GM21360 (cell line): ENCODE measurements around the gene RNF141.

Source experiments
- ATAC-seq: cut with Tn5 transposase; IDR thresholded peaks from one replicate; pipeline ENCODE4 v1.9.1; 2021; ENCODE audit warnings: mild to moderate bottlenecking, moderate library complexity; ENCODE audit not compliant: unreplicated experiment

The RNF141 gene

DNA sequence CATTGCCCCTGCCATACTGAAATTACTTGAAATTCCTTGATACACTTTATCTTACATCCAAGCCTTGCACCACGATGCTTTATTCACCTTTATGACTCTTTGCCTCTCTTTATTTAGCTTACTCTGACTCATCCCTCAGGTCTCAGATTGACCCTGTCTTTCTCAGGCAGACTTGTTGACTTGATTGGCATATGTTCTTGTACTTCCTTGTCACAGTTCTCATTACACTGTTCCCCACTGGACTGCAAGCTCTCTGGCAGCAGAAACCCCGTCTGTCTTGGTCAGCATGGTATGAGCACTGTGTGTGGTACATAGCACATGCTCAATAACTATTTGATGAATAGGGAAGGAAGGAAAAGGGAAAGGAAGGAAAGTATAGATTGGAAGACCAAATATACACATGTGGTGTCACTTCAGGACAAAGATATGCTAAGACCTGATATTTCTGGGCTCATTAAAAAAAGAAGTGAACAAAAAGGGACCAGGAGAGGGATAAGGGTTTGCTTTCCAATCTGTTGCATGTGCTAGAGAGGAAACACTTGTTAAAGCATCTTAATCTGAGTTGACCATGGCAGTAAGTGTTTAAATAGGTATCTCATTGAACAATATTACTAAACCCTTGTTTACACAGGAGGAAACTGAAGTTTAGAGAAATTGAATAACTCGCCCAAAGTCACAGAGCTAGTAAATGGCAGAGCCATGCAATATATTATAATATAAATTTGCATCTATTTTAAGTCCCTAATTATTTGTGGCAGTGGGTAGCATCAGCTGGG is 20.2 kb upstream of the RNF141 start:
- no peak for ATAC-seq

DNA sequence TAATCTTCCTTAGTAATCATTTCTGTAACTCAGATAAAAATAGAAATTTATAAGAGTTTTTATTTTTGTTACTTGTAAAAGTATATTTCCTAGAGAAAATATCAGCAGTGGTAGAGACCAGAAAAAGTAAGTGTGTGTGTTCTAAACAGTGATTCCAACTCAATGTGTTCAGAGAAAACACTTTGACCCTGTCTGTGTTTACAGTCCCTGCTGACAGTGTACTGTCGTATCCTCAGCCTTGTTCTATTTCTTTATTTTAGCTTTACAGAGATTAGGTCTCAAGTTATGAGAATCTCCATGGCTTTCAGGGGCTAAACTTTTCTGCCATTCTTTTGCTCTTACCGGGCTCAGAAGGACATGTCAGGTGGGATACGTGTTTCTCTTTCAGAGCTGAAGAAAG is 17.3 kb upstream of the RNF141 start:
- no peak for ATAC-seq

DNA sequence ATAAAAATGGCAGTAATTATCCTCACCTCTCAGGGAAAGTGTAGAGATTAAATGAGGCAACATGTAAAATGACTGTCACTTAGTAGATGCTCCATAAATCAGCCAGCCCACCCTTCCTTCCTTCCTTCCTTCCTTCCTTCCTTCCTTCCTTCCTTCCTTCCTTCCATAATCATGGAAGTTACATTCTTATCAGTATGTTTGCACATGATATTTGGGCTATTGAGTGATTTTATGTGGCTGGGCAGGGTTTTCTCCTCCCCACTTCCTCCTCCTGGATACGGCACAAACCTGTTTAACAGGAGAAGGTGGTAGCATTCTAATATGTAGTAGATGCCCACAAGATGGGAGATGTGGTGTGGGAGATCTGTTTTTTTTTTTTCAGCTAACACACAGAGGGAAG is 15.6 kb upstream of the RNF141 start:
- no peak for ATAC-seq

DNA sequence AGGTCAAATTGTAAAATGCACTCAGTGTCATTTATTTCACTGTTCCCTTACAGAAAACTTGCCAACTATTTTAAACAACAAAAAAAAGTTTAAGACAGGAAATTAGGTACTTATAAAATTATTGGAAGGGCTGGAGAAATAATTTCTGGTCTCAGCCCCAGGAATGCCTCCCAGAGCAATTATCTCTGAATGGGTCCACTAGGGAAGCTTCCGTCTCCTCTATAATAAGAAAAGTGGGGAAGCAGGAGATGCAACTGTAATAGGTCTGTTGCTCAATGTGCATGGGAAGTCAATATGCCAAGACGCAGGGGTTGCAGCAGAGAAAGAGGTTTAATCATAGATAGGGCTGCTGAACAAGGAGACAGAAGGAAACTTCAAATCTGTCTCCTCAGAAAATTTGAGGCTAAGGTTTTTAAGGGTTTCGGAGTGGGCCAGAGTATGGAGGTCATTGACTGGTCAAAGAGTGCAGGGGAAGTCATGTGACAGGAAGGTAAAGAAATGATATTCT is 10.9 kb upstream of the RNF141 start:
- ATAC-seq = no peak

DNA sequence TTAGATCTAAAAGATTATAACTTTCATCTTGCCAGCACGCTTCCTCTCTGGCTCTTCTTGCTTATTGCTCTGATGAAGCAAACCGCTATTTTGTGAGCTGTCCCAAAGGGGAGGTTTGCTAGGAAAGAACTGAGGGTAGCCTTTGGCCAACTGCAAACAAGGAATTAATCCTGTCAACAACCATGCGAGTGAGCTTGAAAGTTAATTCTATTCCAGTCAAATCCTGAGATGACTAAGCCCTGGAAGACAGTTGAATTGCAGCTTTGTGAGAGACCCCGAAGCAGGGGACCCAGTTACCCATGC is 10.3 kb upstream of the RNF141 start:
- ATAC-seq = no peak

DNA sequence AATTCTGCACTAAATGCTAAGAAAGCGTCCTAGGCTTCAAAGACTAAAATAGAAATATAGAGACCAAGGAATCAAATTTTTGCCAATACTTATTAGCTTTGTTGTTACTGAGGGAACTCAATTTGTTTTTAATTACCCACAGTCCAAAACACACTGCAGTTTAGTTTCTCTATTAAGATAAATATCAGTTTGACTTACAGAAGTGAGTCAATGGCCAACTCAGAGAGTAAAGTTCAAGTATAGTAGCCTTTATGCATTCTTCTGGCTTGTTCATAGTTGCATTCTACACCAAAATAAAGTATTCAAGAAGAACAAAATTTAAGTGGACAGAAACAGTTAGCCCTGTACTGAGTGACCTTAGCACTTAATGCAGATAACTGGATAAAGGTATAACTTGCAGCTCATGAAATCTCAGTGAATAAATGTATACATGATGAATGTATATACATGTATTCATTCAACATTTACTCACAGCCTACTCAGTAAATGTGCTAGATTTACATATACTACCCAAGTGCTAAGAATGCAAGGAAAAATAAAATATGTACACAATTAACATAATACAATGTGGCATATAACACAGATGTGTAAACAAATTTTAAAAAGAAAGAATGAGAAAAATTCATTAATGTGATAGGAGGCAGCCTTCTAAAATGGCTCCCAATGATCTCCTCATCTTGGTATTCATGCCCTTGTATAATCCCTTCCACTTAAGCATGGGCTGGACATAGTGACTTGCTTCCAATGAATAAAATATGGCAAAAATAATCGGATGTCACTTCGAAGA is 9.7 kb upstream of the RNF141 start:
- no peak for ATAC-seq

DNA sequence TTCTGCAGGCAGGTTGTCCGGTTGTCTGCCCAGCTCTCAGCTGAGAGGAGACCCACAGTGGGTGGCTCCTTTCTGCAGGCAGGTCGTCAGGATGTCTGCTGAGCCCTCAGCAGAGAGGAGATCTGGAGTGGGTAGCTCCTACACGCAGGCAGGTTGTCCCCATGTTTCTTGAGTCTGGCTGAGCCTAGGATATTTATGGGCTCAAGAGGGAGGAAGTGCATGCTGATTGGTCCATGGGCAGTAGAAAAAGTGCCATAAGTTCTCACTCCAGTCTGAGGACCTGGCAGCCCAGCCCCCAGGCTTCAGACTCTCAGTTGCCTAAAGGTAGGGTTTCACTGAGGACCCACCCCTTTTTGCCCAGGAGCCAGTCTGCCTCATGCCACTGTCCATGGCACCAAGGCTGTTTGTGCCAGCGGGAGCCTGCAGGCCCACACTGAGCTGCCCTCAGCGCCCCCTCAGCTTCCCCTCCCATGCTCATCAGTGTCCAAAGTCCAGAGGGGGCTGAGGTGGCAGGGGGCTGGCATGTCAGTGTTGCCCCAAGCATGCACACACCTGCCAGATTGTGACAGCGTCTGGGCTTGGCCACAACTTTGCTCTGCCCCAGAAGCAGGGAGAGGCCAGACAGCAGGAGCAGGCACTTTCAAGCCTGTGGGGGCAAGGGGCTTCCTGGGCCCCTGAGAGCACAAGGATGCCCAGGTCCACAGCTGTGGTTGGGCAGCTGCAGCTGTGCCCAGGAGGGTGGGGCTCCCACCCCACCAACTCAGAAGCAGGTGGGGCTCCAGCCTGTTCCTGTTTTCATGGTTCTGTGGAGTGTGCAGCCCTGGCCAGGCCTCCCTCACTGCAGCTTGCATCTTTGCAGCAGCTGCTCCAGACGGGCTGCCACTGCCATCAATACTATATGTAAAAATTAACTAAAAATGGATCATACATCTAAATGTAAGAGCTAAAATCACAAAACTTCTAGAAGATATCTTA is 3.8 kb upstream of the RNF141 start:
- ATAC-seq = no peak

DNA sequence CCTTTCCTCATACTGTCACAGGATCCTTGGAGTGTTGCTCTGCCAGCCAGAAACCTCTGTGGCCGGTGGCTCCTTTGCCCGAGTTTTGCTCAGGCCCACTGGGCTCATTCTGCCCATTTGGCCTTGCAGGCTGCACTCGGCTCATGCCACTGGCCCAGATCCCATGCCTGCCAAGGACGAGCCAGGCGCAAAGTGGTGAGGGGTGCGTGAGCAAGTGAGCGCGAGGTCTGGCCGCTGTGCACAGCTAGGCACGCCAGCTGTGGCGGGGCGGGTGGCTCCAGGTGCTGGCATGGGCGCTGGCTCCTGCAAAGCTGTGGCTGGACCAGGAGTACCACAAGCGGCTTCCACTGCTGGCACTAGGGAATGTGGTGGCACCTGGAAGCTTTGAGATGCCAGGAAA is 2.8 kb upstream of the RNF141 start:
- ATAC-seq = no peak

DNA sequence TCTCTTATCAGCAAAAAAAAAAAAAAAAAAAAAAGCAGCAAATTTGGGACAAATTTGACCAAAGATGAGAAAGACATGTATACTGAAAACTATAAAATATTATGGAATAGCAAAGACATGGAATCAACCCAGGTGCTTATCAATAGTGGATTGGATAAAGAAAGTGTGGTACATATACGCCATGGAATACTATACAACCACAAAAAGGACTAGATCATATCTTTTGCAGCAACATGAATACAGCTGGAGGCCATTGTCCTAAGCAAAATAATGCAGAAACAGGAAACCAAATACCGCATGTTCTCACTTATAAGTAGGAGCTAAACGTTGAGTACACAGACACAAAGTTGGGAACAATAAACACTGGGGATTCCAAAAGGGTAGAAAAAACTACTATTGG is 1.8 kb upstream of the RNF141 start:
- no peak for ATAC-seq

DNA sequence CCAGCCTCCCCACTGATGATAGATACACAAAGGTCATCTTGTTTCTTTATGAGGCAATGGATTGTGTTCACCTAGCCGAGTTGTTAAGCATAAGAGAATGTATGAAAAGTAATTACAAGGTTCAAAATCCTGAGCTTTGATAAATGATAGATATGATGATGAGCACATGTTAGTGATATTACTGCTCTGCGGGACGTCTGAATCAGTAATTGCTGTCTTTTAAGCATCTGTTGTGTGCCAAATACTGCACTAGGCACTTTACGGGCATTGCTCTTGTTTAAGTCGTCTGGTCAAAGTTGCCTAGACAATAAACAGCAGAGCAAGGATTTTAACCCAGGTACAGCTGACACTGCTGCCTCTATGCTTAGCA is 559 bp upstream of the RNF141 start:
- ATAC-seq = no peak

DNA sequence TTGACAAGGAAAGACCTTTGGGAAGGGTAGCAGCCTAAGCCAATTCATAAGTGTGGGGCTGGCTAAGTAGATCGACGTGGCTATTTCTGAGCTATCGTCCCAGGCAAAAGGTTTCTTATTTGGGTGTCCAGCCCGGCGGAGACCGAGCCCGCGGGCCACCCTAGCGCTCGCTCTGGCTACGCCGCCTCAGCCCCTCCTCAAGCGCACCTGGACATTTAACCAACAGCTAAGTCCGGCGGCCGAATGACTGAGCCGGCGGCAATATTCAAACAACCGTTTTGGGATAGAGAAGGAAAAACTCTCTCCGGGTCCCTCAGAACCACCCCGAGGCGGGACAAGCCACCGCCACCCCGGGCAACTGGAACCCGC is 457 bp downstream of the RNF141 start:
- ATAC-seq = peak; percentile 15

DNA sequence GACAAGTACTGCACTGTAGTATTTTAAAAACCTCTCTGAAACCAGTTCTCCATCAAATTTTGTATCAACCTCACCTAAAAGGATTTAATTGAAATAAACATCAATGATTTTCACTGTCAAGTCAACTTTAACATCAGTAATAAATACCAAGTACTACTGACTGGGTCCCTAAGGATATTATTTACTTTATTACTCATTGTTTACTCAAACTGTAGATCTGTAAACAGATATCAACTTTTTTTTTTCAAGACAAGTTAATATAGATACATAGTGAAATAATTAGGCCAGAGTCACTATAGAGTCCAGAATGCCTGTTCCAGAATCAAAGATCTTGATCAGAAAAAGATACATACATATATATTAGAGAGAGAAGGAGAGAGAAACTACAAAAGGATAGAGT is 1.6 kb downstream of the RNF141 start:
- no peak for ATAC-seq

DNA sequence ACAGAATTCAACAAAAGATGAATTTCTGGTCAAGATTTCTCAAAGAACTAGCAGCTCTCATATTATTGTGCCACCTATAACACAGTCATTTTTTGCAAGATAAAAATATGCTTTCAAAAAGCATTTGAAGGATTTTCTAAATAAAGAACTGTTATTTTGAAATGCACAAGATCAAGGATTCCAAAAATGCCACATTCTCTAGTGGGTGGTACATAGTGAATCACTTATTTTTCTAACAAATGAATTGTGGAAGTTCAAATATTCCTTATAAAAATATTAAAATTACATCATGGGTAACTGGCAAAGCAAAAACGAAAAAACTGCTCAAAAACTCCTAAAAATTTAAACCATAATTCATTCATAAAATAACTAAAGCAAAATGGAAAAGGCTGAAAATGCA is 2.1 kb downstream of the RNF141 start:
- no peak for ATAC-seq

DNA sequence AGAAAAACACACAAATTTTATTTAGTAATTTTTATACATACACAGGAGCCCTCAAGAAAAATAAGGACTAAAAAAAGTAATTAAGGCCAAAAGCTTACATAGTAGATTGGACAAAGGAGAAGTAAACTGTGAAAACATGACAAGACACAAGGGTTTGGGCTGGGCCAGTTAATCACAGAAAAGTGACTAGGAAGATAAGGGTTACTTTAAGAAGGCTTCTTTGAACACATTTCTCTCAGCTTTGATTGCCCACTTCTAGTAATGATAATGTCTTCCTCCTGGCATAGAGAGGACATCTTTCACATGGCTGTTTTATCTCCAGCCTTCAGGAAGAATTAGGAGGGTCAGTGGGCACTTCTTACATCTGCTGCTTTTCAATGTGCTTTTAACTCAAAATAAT is 3.4 kb downstream of the RNF141 start:
- no peak for ATAC-seq

DNA sequence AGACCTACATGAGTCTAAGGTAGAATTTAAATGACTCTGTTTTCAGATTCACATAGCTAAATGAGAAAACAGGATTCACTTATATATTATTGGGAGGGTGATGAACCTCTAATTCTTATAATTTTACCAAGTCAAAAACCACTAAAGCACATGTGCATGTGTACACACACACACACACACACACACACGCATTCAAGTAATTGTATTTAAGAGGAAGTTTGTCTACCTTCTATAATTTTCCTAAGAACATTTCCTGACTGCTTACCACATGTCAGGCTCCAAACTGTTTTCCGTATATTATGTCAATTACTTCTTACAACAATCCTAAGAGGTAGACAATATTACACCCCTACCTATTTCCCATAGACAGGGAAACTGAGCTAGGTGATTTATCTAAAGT is 6.7 kb downstream of the RNF141 start:
- no peak for ATAC-seq

DNA sequence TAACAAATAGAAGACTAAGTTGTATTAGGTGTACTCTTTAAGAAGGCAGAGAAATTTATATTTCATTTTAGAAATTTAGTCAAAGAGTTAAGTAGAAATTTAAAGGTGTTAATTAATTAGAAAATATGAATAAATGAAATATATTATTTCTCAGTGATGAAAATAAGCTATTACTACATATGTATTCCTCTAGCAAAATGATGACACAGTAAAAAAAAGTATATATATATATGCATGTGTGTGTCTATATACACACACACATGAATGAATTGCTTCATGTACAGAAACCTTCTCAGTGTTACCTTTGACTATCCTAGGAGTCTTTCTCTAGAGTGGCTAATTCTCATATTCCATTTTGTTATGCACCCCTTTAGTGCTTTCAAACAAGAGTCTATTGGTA is 7.7 kb downstream of the RNF141 start:
- ATAC-seq = no peak

DNA sequence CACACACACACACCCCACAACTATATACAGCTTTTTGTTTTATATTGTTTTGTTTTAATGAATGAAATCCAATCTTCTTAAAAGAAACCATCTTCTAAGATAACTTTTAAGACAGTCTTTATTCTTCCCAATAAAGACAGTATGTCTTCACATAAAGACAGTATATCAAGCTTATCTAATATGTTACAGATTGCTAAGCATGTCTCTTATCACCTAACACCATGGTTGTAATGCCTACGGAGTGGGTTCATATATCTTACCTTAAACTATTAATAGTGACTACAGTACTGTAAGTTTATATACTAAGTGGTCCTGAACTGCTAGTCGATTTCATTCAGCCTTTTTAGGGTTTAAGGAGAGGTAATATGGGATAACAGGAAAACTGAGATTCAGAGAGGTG is 8.5 kb downstream of the RNF141 start:
- ATAC-seq = no peak

DNA sequence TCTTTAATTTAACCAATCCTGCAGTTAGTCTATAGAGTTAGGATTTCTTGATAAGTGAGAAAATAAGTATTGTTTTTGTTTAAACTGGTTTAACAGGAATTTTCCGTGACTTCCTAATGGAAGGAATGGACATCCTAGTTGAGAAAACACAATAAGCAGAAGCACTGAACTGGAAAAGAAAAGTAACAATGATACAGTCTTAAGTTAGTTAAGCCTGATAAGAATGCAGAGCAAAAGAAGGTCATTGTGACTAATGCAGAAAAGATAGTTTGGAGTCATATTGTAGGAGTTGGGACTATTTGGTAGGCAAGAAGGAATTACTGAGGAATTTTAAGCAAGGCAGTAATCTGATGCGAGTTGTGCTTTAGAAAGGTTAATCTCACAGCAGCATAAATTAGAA is 11.7 kb downstream of the RNF141 start:
- no peak for ATAC-seq

DNA sequence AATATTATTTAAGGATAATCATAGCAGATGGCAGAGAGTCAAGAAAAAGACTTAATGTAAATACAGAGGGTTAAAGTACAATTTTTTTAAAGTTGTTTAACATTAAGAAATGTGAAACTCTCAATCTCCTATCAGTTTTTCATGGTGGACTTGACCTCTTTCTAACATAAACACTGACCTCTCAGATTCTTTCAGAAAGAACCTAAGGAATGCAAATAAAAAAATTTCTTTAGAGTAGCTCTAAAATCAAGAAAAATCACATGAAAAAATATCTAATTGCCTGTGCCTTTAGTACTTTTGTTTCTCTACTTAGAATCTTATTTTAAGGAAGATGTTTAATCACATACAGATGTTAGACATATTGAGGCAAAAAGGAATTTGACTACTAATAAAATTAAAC is 12.9 kb downstream of the RNF141 start:
- no peak for ATAC-seq

DNA sequence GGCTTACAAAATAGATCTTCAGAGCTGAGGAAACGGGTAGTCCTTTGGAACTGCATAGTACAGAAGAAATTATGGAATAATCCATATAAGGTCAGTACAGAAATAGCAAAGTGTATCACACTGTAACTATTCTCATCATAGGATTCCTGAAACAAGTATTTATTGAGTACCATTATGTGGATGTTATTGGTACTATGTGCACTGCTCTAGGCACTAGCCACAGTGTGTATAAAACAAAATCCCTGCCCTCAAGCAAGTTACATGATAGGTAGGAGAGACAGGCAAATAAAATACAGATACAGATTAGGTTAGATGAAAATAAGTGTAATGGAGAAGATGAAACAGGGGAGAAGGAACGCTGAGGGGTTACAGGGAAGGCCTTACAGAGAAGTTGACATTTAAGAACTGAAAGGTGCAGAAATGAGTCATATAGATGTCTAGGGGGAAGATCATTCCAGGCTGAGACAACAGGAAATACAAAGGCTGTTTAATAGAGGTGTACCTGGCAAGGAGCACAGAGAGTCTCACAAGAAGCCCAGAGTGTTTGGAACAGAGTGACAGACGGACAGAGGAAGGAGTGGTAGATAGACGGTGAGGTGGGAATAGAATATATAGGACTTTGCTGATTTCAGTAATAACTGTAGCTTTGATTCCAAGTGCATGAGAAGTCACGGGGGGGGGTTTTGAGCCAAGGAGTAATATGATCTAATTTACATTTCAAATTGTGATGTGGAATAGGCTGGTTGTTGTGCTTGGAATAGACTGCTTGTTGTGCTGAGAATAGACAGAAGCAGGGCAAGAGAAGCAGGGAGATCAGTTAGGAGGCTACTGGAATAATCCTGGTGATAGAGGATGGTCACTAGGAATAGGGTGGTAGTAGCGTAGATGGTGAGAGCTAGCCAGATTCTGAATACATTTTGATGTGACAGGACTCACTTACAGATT is 13.7 kb downstream of the RNF141 start:
- ATAC-seq = peak; percentile 64
